H9 (cell line): Measurements from ENCODE around the gene SYP. TPM values are rescaled to one million over a fixed set of nuclear protein-coding genes. Genes with fewer than 3 reads are reported as not detected.

Experiments used
- DNase-seq: peaks from one replicate; pipeline ENCODE4 v3.0.0-alpha.2; 2017
- H2AFZ ChIP-seq: one replicate; pipeline ENCODE4 v1.6.1; 2013; ENCODE audit warnings: mild to moderate bottlenecking, low read length, control low read depth, moderate library complexity
- H2AK5ac ChIP-seq: 2 replicates; pipeline ENCODE4 v1.6.1; 2013; ENCODE audit warnings: low read length, control low read depth, mixed read lengths; ENCODE audit not compliant: insufficient read length
- H2BK120ac ChIP-seq: one replicate; pipeline ENCODE4 v1.6.1; 2013; ENCODE audit warnings: low read depth, mild to moderate bottlenecking, low read length, control low read depth, inconsistent platforms; ENCODE audit not compliant: poor library complexity, severe bottlenecking
- H2BK12ac ChIP-seq: 2 replicates; pipeline ENCODE4 v1.6.1; 2013; ENCODE audit warnings: low read length, control low read depth, mixed read lengths, low read depth; ENCODE audit not compliant: insufficient read length
- H2BK15ac ChIP-seq: 2 replicates; pipeline ENCODE4 v1.6.1; 2013; ENCODE audit warnings: low read depth, low read length, control low read depth
- H2BK20ac ChIP-seq: one replicate; pipeline ENCODE4 v1.6.1; 2013; ENCODE audit warnings: low read depth, mild to moderate bottlenecking, low read length, control low read depth, inconsistent platforms; ENCODE audit not compliant: poor library complexity, severe bottlenecking
- H2BK5ac ChIP-seq: 2 replicates; pipeline ENCODE4 v1.6.1; 2013; ENCODE audit warnings: low read length, control low read depth, mixed read lengths; ENCODE audit not compliant: insufficient read length
- H3K14ac ChIP-seq: 2 replicates; pipeline ENCODE4 v1.6.1; 2013; ENCODE audit warnings: low read length, control low read depth; ENCODE audit not compliant: insufficient read depth
- H3K18ac ChIP-seq: 2 replicates; pipeline ENCODE4 v1.6.1; 2013; ENCODE audit warnings: low read depth, mild to moderate bottlenecking, mixed read lengths, low read length, control low read depth; ENCODE audit not compliant: insufficient read length
- H3K23ac ChIP-seq: 2 replicates; pipeline ENCODE4 v1.6.1; 2013; ENCODE audit warnings: low read length, control low read depth, mixed read lengths, low read depth; ENCODE audit not compliant: insufficient read length
- H3K23me2 ChIP-seq: 2 replicates; pipeline ENCODE4 v1.6.1; 2013; ENCODE audit warnings: low read depth, mild to moderate bottlenecking, mixed read lengths, low read length, control low read depth; ENCODE audit not compliant: insufficient read length, poor library complexity, severe bottlenecking
- H3K27ac ChIP-seq: 2 replicates; pipeline ENCODE4 v1.5.1; 2013; ENCODE audit warnings: low read length, control low read depth, mixed read lengths, low read depth; ENCODE audit not compliant: insufficient read length
- H3K27me3 ChIP-seq: 2 replicates; pipeline ENCODE4 v1.6.1; 2013; ENCODE audit warnings: low read length, control low read depth, inconsistent platforms; ENCODE audit not compliant: insufficient read depth
- H3K4ac ChIP-seq: 2 replicates; pipeline ENCODE4 v1.6.1; 2013; ENCODE audit warnings: low read depth, mild to moderate bottlenecking, control low read depth, inconsistent platforms, low read length, moderate library complexity
- H3K4me1 ChIP-seq: 2 replicates; pipeline ENCODE4 v1.6.1; 2013; ENCODE audit warnings: low read length, control low read depth, inconsistent platforms; ENCODE audit not compliant: insufficient read depth
- H3K4me2 ChIP-seq: 2 replicates; pipeline ENCODE4 v1.6.1; 2013; ENCODE audit warnings: low read length, control low read depth, mixed read lengths; ENCODE audit not compliant: insufficient read length, insufficient read depth
- H3K56ac ChIP-seq: 2 replicates; pipeline ENCODE4 v1.6.1; 2013; ENCODE audit warnings: low read depth, mild to moderate bottlenecking, mixed read lengths, low read length, control low read depth; ENCODE audit not compliant: insufficient read length
- H3K79me1 ChIP-seq: 2 replicates; pipeline ENCODE4 v1.6.1; 2013; ENCODE audit warnings: low read depth, mild to moderate bottlenecking, moderate library complexity, low read length, control low read depth, inconsistent platforms; ENCODE audit not compliant: insufficient read depth, poor library complexity, severe bottlenecking
- H3K79me2 ChIP-seq: 2 replicates; pipeline ENCODE4 v1.6.1; 2013; ENCODE audit warnings: low read length, control low read depth, inconsistent platforms; ENCODE audit not compliant: insufficient read depth
- H3K9ac ChIP-seq: 2 replicates; pipeline ENCODE4 v1.6.1; 2013; ENCODE audit warnings: low read length, control low read depth, mixed read lengths; ENCODE audit not compliant: insufficient read length; ENCODE audit errors: extremely low read depth
- H3K9me3 ChIP-seq: one replicate; pipeline ENCODE4 v1.6.1; 2013; ENCODE audit warnings: low read depth, low read length, inconsistent platforms; ENCODE audit not compliant: control insufficient read depth
- H3T11ph ChIP-seq: one replicate; pipeline ENCODE4 v1.6.1; 2013; ENCODE audit warnings: mild to moderate bottlenecking, low read length, control low read depth, inconsistent platforms
- H4K20me1 ChIP-seq: one replicate; pipeline ENCODE4 v1.6.1; 2013; ENCODE audit not compliant: control insufficient read depth, insufficient read length, insufficient read depth
- H4K5ac ChIP-seq: 2 replicates; pipeline ENCODE4 v1.6.1; 2013; ENCODE audit warnings: low read depth, mild to moderate bottlenecking, mixed read lengths, low read length, control low read depth; ENCODE audit not compliant: insufficient read length
- H4K8ac ChIP-seq: replicated peaks from 2 replicates; pipeline ENCODE4 v1.6.1; 2013; ENCODE audit warnings: low read length, control low read depth, mixed read lengths, low read depth; ENCODE audit not compliant: insufficient read length
- H4K91ac ChIP-seq: 2 replicates; pipeline ENCODE4 v1.6.1; 2013; ENCODE audit warnings: low read depth, mild to moderate bottlenecking, moderate library complexity, mixed read lengths, low read length, control low read depth; ENCODE audit not compliant: insufficient read length
- H3K27ac Mint-ChIP-seq, 3 experiments: 2 replicates in 2 of 3; 3 replicates in 1 of 3; pipeline ENCODE4 v1.8.0; 2020 to 2021; ENCODE audit warnings: mixed read lengths in 3 of 3, mild to moderate bottlenecking in 1 of 3, moderate library complexity in 1 of 3
- H3K27me3 Mint-ChIP-seq: 2 replicates; pipeline ENCODE4 v1.8.0; 2021; ENCODE audit warnings: low read depth, mild to moderate bottlenecking, moderate library complexity, mixed read lengths
- H3K36me3 Mint-ChIP-seq, 3 experiments: 2 replicates in 2 of 3; 3 replicates in 1 of 3; pipeline ENCODE4 v1.8.0; 2020 to 2021; ENCODE audit warnings: low read depth in 3 of 3, mixed read lengths in 3 of 3; ENCODE audit not compliant: insufficient read depth in 1 of 3
- H3K4me1 Mint-ChIP-seq, 2 experiments: 2 replicates each; pipeline ENCODE4 v1.8.0; 2020; ENCODE audit warnings: mixed read lengths in 2 of 2
- H3K4me3 Mint-ChIP-seq, 2 experiments: 2 replicates in 1 of 2; 3 replicates in 1 of 2; pipeline ENCODE4 v1.8.0; 2020 to 2021; ENCODE audit warnings: mild to moderate bottlenecking in 2 of 2, mixed read lengths in 2 of 2, moderate library complexity in 1 of 2
- H3K9me3 Mint-ChIP-seq, 2 experiments: 2 replicates in 1 of 2; 3 replicates in 1 of 2; pipeline ENCODE4 v1.8.0; 2020; ENCODE audit warnings: mild to moderate bottlenecking in 2 of 2, mixed read lengths in 2 of 2, moderate library complexity in 1 of 2
- CTCF ChIP-seq: fragments of 200-600 bp; sonication (generic); conservative IDR thresholded peaks from 3 replicates; pipeline ENCODE4 v1.8.0; 2021; ENCODE audit warnings: antibody characterized with exemption, mild to moderate bottlenecking
- WGBS: extraction: QIAGEN DNeasy Blood & Tissue Kit; methylation state at CpG from one replicate; pipeline ENCODE4 v1.1.7; 2013; ENCODE audit warnings: missing lambda C conversion rate, low lambda C conversion rate, mixed read lengths; ENCODE audit not compliant: insufficient read length; ENCODE audit errors: extremely low coverage; 5-methylcytosine and 5-hydroxymethylcytosine counted together
- total RNA-seq: library from RNA; stranded (reverse); gene quantifications from 2 replicates; pipeline ENCODE4 v1.2.1, GENCODE V29; 2021

SYP gene
- total RNA-seq, 1 experiment from 2014 or later: 1.8 TPM

- Mint-ChIP-seq H3K9me3 (peaks cover 58 to 81% of the 10 kb centered on the region in 2 experiments), H3K4me1 (peaks cover 9 to 16% of the 10 kb centered on the region in 2 experiments), H3K27me3 (peaks cover 1% of the 10 kb centered on the region), H3K36me3 (peaks cover 0 to 6% (median 1%) of the 10 kb centered on the region in 3 experiments; a peak in 3 of 7 replicates), H3K27ac (no peak within 1 kb of the TSS), H3K4me3 (no peak within 1 kb of the TSS; a peak in 1 of 5 replicates)
- Histone ChIP-seq H3K18ac (no peak within 1 kb of the TSS), H3K4ac (no peak within 1 kb of the TSS), H4K91ac (no peak within 1 kb of the TSS), H3K4me1 (no peaks in the 10 kb centered on the region; the same call in 1 of the 2 replicates), H2AFZ (no peak within 1 kb of the TSS), H3K23ac (no peak within 1 kb of the TSS), H3T11ph (no peak within 1 kb of the TSS), H2BK5ac (no peak within 1 kb of the TSS), H4K8ac (no peak within 1 kb of the TSS), H2BK15ac (no peak within 1 kb of the TSS), H4K5ac (no peak within 1 kb of the TSS), H2BK20ac (no peak within 1 kb of the TSS), H3K14ac (no peak within 1 kb of the TSS), H3K23me2 (no peaks in the 10 kb centered on the region), H3K9me3 (peaks cover 7% of the 10 kb centered on the region), H3K56ac (no peak within 1 kb of the TSS), H3K27ac (no peak within 1 kb of the TSS), H3K79me2 (no peaks in the 10 kb centered on the region), H3K9ac (no peak within 1 kb of the TSS), H3K4me2 (no peak within 1 kb of the TSS), H2BK120ac (no peak within 1 kb of the TSS), H3K79me1 (no peaks in the 10 kb centered on the region), H2BK12ac (no peak within 1 kb of the TSS), H4K20me1 (no peaks in the 10 kb centered on the region), H2AK5ac (no peak within 1 kb of the TSS), H3K27me3 (no peaks in the 10 kb centered on the region)
- TF ChIP-seq CTCF: no peak
- no CpG with 5 or more reads among the region's 9 CpGs for WGBS
- DNase-seq: no peak
These were observed 33.2 kb upstream of the SYP start, which contains the start of gene CACNA1F for GRCh38 chrX:49233176-49233575. Gene CACNA1F (minus strand): TSS chrX:49233340. CDS start chrX:49233309, 31 bp downstream.
